ENCODE results near the gene AMT. TPM values are rescaled to one million over a fixed set of nuclear protein-coding genes. Genes with fewer than 3 reads are reported as not detected.
A peak's percentile ranks its signal among the peaks of the same experiment; 100 is the strongest.

Gene AMT
- total and polyA plus RNA-seq, 2 experiments from 2014 or later, result 1.6 to 1.7 TPM

DNA sequence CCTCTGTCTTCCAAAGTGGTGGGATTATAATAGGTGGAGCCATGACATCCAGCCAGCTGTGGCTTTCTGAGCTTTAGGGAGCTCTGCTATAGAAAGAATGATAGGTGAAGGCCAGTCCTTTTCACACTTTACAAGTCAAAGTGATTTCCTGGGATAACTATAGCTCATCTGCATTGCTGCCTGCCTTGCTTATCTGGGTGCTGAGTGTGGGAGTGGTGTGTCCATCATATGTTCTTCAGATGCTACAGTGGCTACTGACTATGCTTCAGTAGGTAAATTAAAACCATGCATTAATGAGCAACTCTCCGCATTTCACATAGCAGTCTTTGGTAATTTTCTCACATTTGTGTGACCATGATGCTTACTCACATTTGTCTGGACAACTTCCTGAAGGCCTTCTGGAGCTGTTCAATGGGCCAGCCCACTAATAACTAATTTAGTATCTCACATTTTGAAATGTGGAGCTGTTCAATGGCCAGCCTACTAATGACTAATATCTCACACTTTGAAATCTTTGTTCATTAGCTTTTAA, 33.9 kb downstream of the AMT start:
- 0 to 7% methylated on average over 1 of the region's 1 CpG for whole genome bisulfite sequencing, 2 experiments (ENCODE audit: low coverage in 1 of 2, low lambda C conversion rate in 2 of 2, missing lambda C conversion rate in 2 of 2)
- DNase-seq, result peak; percentile 37

GRCh38 chr3:49387721-49388120, 34.6 kb downstream of the AMT start:
- in situ Hi-C loops (cut with MboI), result no loop called here
- H3K4me2 ChIP-seq (ENCODE audit: unreplicated experiment), result no peak overlapping the region
- peaks cover 51% of the 10 kb centered on the region for H4K20me1 ChIP-seq (ENCODE audit: insufficient read depth)

More for the DNA sequence above, 33.9 kb downstream of the AMT start:
- H3K4me1 ChIP-seq (ENCODE audit: insufficient read depth), result peaks cover 10% of the 10 kb centered on the region
- no peaks in the 10 kb centered on the region for H3K27me3 ChIP-seq (replicated peaks; ENCODE audit: insufficient read depth)
- H3K4me2 ChIP-seq (ENCODE audit: unreplicated experiment), result no peak overlapping the region
- H3K9me2 ChIP-seq (ENCODE audit: insufficient read depth), result no peaks in the 10 kb centered on the region
- peaks cover 54% of the 10 kb centered on the region for H4K20me1 ChIP-seq (ENCODE audit: insufficient read depth)
- in situ Hi-C loops (cut with MboI), result no loop called here
- H3K9ac ChIP-seq, result no peak overlapping the region
- H3K9me3 ChIP-seq (ENCODE audit: low read depth), result no peaks in the 10 kb centered on the region
- H3K27ac ChIP-seq, result peak overlapping the region; percentile 39; the same call in 1 of the 2 replicates
- H3F3A ChIP-seq (ENCODE audit: insufficient read depth), result peaks cover 40% of the 10 kb centered on the region
- H3K79me2 ChIP-seq (ENCODE audit: insufficient read depth), result peaks cover 100% of the 10 kb centered on the region
- TF ChIP-seq EZH2phosphoT487 (IDR thresholded peaks at IDR 0.05; ENCODE audit: insufficient read depth, low read depth), result no peak
- TF ChIP-seq EZH2 (IDR thresholded peaks at IDR 0.05; ENCODE audit: insufficient read depth, poor library complexity, severe bottlenecking), result no peak
- H3K36me3 ChIP-seq (ENCODE audit: low read depth), result 0 out of 2 replicates have a peak, but pooled peaks cover 3% of the 10 kb centered on the region
- no peak overlapping the region for H2AFZ ChIP-seq
- H3K4me3 ChIP-seq, result no peak overlapping the region

DNA sequence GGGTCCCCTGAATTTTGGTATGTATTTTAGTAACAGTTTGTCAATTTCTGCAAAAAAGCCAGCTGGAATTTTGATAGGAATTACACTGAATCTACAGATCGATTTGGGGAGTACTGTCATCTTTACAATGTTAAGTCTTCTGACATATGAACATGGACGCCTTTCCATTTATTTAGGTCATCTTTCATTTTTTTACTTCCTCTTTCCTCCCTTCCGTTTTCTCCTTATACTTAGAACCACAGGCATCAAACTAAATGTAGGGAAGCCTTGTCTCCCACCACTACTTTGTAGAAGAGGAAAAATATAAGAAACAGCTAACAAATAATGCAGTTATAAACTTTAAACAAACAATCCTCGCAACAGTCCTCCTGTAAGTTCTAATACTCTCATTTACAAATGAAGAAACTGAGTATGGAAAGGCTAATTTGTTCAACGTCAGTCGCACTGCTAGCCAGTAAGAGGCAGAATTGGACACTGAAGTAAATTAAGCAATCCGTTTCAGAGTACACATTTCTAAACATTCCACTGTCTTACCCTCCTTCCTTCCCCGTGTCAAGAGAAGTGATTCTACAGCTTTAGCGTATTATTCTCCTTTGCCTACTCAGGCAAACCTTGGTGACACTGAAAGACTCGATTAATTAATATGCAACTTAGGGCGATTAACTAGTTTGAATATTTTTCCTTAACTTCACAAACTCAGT, 36.1 kb downstream of the AMT start:
- H2AFZ ChIP-seq, result no peak overlapping the region
- peaks cover 100% of the 10 kb centered on the region for H3K79me2 ChIP-seq (ENCODE audit: insufficient read depth)
- no peak overlapping the region for H3K9ac ChIP-seq
- no peaks in the 10 kb centered on the region for H3K27me3 ChIP-seq (replicated peaks; ENCODE audit: insufficient read depth)
- 0 out of 2 replicates have a peak, but pooled peaks cover 3% of the 10 kb centered on the region for H3K36me3 ChIP-seq (ENCODE audit: low read depth)
- no peak overlapping the region for H3K4me2 ChIP-seq (ENCODE audit: unreplicated experiment)
- H4K20me1 ChIP-seq (ENCODE audit: insufficient read depth), result peaks cover 43% of the 10 kb centered on the region
- no peak overlapping the region for H3K4me3 ChIP-seq
- in situ Hi-C loops (cut with MboI), result no loop called here
- H3K27ac ChIP-seq, result peak overlapping the region; percentile 3; the same call in 1 of the 2 replicates
- WGBS, 2 experiments (ENCODE audit: low coverage in 1 of 2, low lambda C conversion rate in 2 of 2, missing lambda C conversion rate in 2 of 2), result 77 to 78% methylated on average over 11 of the region's 11 CpGs
- no peak for TF ChIP-seq EZH2 (IDR thresholded peaks at IDR 0.05; ENCODE audit: insufficient read depth, poor library complexity, severe bottlenecking)
- no peak for TF ChIP-seq EZH2phosphoT487 (IDR thresholded peaks at IDR 0.05; ENCODE audit: insufficient read depth, low read depth)
- H3K4me1 ChIP-seq (ENCODE audit: insufficient read depth), result peaks cover 10% of the 10 kb centered on the region
- peaks cover 40% of the 10 kb centered on the region for H3F3A ChIP-seq (ENCODE audit: insufficient read depth)
- H3K9me2 ChIP-seq (ENCODE audit: insufficient read depth), result no peaks in the 10 kb centered on the region
- H3K9me3 ChIP-seq (ENCODE audit: low read depth), result no peaks in the 10 kb centered on the region
- no peak for DNase-seq

More at GRCh38 chr3:49387721-49388120, 34.6 kb downstream of the AMT start:
- Histone ChIP-seq H3K36me3 (ENCODE audit: low read depth) (0 out of 2 replicates have a peak, but pooled peaks cover 3% of the 10 kb centered on the region), H3K9me2 (ENCODE audit: insufficient read depth) (no peaks in the 10 kb centered on the region), H3K4me3 (no peak overlapping the region), H3K27me3 (replicated peaks; ENCODE audit: insufficient read depth) (no peaks in the 10 kb centered on the region), H3K9ac (no peak overlapping the region), H3K27ac (peak overlapping the region; percentile 39; the same call in 1 of the 2 replicates), H3K9me3 (ENCODE audit: low read depth) (no peaks in the 10 kb centered on the region), H3K4me1 (ENCODE audit: insufficient read depth) (peaks cover 10% of the 10 kb centered on the region), H3F3A (ENCODE audit: insufficient read depth) (peaks cover 40% of the 10 kb centered on the region), H2AFZ (no peak overlapping the region), H3K79me2 (ENCODE audit: insufficient read depth) (peaks cover 100% of the 10 kb centered on the region)
- DNase-seq, result peak; percentile 64
- no peak for TF ChIP-seq EZH2 (IDR thresholded peaks at IDR 0.05; ENCODE audit: insufficient read depth, poor library complexity, severe bottlenecking)
- TF ChIP-seq EZH2phosphoT487 (IDR thresholded peaks at IDR 0.05; ENCODE audit: insufficient read depth, low read depth), result no peak
- WGBS, 2 experiments (ENCODE audit: low coverage in 1 of 2, low lambda C conversion rate in 2 of 2, missing lambda C conversion rate in 2 of 2), result 82 to 86% methylated on average over 2 of the region's 2 CpGs

DNA sequence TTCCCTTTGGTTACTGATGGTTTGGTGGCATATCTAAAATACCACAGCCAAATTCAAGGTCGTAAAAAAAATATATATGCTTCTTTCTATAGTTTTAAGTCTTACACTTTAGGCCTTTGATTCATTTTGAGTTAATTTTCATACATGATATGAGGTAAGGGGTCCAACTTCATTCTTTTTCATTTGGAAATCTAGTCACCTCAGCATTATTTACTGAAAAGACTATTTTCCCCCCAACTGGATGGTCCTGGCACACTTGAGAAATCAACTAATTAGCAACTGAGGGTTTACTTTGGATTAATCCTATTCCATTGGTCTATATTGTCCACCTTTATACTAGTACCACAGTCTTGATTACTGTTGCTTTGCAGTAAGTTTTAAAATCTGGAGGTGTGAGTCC, 36.7 kb downstream of the AMT start:
- no peaks in the 10 kb centered on the region for H3K9me3 ChIP-seq (ENCODE audit: low read depth)
- in situ Hi-C loops (cut with MboI), result no loop called here
- no peaks in the 10 kb centered on the region for H3K9me2 ChIP-seq (ENCODE audit: insufficient read depth)
- H2AFZ ChIP-seq, result no peak overlapping the region
- H3K4me2 ChIP-seq (ENCODE audit: unreplicated experiment), result no peak overlapping the region
- H3K27ac ChIP-seq, result no peak overlapping the region
- no peaks in the 10 kb centered on the region for H3K27me3 ChIP-seq (replicated peaks; ENCODE audit: insufficient read depth)
- H4K20me1 ChIP-seq (ENCODE audit: insufficient read depth), result peaks cover 37% of the 10 kb centered on the region
- DNase-seq, result no peak
- TF ChIP-seq EZH2 (IDR thresholded peaks at IDR 0.05; ENCODE audit: insufficient read depth, poor library complexity, severe bottlenecking) (no peak), EZH2phosphoT487 (IDR thresholded peaks at IDR 0.05; ENCODE audit: insufficient read depth, low read depth) (no peak)
- WGBS, 2 experiments (ENCODE audit: low coverage in 1 of 2, low lambda C conversion rate in 2 of 2, missing lambda C conversion rate in 2 of 2), result 96% methylated on average over 1 of the region's 1 CpG
- H3K36me3 ChIP-seq (ENCODE audit: low read depth), result 0 out of 2 replicates have a peak, but pooled peaks cover 3% of the 10 kb centered on the region
- no peak overlapping the region for H3K4me3 ChIP-seq
- H3F3A ChIP-seq (ENCODE audit: insufficient read depth), result peaks cover 40% of the 10 kb centered on the region
- H3K9ac ChIP-seq, result no peak overlapping the region
- H3K79me2 ChIP-seq (ENCODE audit: insufficient read depth), result peaks cover 100% of the 10 kb centered on the region
- H3K4me1 ChIP-seq (ENCODE audit: insufficient read depth), result peaks cover 10% of the 10 kb centered on the region
